UCSD-AML1 (cell line): Measurements from ENCODE around the gene TAPBP.
A peak's percentile ranks its signal among the peaks of the same experiment; 100 is the strongest.
"Not testable (repeated sequence)": the region's sequence is repeated elsewhere in the genome, so short reads cannot be mapped to it uniquely, and the experiment has no call there.

Experiments
- DNase-seq: peaks from one replicate; lab custom pipeline; 2025; ENCODE audit not compliant: unreplicated experiment; lab: John Stamatoyannopoulos, UW

The TAPBP gene

DNA sequence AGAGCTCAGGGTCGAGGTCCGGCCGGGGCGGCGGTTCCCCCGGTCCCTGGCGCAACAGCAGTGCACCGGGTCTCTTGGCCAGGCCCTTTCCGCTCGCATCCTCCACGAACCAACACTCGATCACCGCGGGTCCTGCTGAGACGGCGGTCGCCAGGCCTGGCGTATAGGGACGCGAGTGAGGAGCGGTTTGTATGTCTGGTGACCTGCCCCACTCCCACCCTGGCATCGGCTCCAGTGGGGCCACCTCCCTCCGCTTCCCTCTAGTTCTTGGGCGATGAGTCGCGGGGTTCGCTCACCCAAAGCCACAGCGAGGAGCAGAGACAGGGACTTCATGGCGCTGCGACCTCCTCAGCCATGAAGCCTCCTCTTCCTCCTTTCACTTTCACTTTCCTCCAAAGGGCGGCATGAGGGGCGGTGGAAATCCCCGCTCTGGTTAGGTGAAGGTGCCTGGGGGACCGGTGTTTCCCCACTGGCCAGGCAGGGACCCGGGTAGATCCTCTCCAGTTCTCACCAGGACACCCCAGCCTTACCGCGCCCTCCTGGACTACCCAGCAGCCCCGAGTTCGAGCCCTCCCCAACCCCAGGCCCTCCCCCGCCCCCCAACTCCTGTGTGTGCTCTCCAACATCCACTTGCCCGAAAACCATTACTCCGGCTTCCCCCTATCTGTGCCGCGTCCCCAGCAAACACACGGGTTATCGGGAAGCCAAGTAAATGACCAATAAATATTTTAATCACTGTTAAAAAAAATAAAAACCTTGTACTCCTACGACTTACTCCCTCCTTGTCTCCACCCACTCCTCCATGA is at the start of gene TAPBP:
Gene TAPBP (minus strand): TSS at position 370 of the 806 bp plus-strand sequence. CDS start 37 bp downstream, at position 333.
- peak; percentile 67 for DNase-seq

DNA sequence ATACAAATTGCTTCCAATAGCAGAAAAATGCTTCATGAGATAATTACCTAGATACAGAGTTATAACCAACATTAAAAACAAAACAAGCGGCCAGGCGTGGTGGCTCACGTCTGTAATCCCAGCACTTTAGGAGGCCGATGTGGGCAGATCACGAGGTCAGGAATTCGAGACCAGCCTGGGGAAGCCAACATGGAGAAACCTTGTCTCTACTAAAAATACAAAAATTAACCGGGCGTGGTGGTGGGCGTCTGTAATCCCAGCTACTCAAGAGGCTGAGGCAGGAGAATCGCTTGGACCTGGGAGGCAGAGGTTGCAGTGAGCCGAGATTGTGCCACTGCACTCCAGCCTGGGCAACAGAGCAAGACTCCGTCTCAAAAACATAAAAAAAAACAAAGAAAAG is 49.6 kb upstream of the TAPBP start:
- DNase-seq, result not testable (repeated sequence)

DNA sequence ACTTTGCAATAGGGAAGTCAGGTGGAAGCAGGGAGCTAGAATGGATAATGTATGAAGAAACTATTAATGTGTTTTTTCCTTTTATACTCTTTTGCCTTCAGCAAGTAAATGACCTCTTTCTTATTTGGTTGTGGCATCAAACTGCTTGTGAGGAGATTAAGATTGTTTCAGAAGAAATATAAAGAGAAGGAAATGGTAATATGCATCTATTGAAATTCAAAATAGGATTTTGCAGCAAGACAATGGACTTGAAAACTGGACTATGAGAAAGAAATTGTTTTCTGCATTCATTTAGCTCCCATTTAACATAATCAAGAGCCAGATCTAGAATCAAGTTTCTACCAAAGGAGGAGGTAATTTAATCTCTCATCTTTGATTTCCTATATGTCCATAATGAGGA is 45.5 kb upstream of the TAPBP start:
- DNase-seq, result no peak

DNA sequence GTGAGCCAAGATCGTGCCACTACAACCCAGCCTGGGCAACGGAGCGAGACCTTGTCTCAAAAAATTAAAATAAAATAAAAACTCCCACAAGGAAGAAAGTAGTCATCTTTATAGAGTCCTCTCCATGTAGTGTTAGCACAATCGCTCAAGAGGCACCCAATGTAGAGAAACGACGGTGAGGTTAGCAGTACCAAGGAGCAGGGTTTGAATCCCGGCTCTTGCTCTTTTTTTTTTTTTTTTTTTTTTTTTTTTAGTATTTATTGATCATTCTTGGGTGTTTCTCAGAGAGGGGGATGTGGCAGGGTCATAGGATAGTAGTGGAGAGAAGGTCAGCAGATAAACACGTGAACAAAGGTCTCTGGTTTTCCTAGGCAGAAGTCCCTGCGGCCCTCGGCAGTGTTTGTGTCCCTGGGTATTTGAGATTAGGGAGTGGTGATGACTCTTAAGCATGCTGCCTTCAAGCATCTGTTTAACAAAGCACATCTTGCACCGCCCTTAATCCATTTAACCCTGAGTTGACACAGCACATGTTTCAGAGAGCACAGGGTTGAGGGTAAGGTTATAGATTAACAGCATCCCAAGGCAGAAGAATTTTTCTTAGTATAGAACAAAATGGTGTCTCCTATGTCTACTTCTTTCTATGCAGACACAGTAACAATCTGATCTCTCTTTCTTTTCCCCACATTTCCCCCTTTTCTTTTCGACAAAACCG is 43.4 kb upstream of the TAPBP start:
- DNase-seq, result not testable (repeated sequence)

DNA sequence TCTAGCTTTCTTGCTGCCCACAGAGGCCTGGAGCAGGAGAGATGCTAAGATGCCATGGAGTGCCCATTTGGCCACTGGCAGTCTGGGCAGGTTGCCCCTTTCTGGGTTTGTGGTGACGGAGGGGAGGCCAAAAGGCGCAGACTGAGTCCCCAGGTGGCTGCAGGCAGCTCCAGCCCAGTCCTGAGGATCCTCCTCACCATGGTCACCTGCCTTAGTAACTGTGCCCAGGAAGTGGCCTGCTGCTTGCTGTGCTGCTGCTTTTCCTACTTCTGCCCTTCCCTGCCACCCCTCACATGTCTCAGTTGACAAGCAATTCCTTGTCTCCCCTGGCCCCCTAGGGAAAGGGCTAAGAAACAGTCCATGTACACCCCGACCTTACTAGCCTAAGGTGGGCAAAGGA is 42.4 kb upstream of the TAPBP start:
- DNase-seq, result no peak

DNA sequence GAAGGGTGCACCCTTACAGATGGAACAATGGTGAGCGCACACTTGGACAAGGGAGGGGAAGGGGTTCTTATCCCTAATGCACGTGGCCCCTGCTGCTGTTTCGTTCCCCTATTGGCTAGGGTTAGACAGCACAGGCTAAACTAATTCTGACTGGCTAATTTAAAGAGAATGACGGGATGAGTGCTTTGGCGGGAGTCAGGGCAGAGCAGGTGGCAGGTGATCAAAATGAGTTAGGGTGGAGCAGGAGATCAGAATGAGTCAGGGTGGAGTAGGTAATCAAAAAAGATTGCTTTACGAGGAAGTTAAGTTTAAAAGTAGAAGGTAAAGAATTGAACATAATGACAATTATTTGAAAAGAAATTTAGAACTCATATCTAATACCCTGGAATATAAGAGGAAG is 42.0 kb upstream of the TAPBP start:
- DNase-seq, result not testable (repeated sequence)

DNA sequence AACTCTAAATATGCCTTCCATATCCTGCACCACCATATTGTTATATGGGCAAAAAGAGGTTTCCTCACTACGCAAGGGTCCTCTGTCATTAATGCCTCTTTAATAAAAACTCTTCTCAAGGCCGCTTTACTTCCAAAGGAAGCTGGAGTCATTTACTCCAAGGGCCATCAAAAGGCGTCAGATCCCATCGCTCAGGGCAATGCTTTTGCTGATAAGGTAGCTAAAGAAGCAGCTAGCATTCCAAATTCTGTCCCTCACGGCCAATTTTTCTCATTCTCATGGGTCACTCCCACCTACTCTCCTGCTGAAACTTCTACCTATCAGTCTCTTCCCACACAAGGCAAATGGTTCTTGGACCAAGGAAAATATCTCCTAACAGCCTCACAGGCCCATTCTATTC is 33.9 kb upstream of the TAPBP start:
- DNase-seq, result no peak

DNA sequence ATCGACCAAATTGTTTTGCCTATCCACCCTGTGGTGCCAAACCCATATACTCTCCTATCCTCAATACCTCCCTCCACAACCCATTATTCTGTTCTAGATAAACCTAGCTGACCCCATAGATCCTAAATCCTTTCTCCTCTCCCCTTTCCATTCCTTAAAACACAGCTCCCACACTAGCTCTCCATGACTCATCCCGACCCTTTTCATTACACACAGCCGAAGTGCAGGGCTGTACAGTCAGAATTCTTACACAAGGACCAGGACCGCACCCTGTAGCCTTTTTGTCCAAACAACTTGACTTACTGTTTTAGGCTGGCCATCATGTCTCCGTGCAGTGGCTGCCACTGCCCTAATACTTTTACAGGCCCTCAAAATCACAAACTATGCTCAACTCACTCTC is 33.1 kb upstream of the TAPBP start:
- DNase-seq, result not testable (repeated sequence)

DNA sequence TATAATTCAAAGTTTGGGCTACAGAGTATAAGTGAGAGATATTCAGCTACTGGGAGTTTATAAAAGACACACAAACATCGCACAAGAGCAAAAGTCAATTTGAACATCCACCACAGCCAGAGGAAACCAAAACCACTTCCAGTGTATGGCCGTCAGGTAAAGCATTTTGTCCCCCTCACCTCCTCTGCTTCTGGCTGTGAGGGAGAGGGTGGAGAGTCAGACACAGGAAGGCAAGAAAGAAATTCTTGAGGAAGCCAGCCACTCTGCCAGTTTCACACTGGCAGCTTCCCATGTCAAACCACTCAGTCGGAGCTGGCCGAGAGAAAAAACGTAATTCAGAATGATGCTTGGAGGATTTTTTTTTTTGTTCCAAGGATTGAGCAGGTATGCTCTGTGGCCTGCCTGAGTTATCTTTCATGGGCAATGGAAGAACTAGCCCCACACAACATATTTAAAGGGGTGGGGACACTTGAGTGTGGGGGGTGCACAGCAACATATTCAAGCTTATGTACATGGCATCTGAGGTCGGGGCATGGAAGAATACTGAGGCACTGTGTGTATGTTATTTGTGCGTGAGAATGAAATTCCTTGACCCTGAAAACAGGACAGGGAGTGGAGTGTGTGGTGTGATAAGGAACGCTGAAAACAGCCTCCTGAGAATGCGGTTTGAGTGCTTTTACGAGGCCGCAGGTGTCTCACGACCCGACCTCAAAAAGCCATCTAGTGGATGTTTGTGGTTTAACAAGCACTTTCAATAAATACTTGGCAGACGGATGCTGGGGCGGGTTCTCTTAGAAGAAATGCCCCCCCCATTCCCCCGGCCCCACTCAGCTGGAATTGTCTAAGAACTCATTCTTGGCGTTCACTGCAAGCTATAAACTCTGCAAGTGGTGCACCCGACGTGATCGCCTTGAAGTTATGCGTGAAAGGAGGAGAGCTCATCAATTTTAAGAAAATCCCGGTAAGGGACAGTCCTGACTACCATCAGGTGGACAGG is 31.1 kb upstream of the TAPBP start:
- DNase-seq, result peak; percentile 46

DNA sequence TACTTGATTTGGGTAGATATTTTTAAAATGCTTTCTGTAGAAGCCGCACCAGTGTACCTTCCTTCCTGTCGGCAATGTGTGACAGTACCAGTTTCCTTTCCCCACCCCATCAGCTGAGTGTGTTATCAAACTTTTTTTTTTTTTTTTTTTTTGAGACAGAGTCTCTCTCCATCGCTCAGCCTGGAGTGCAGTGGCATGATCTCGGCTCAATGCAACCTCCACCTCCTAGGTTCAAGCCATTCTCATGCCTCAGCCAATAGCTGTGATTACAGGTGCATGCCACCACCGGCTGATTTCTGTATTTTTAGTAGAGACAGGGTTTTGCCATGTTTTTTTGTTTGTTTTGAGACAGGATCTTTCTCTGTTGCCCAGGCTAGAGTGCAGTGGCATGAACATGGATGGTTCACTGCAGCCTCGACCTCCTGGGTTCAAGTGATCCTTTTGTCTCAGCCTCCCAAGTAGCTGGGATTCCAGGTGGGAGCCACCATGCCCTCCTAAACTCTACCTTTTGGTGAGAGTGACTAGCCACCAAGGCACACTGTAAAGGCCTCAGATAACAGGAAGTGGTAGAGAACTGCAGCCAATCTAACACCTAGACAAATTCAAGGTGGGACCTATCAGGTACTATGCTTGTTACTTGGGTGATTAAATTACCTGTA is 30.2 kb upstream of the TAPBP start:
- no peak for DNase-seq

DNA sequence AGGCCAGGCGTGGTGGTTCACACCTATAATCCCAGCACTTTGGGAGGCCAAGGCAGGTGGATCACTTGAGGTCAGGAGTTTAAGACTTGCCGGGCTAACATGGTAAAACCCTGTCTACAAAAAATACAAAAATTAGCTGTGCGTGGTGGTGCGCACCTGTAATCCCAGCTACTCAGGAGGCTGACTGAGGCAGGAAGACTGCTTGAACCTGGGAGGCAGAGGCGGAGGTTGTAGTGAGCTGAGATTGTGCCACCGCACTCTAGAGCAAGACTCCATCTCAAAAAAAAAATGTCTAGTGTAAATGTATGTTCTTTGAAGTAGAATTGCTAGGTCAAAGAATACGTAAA is 29.7 kb upstream of the TAPBP start:
- not testable (repeated sequence) for DNase-seq

DNA sequence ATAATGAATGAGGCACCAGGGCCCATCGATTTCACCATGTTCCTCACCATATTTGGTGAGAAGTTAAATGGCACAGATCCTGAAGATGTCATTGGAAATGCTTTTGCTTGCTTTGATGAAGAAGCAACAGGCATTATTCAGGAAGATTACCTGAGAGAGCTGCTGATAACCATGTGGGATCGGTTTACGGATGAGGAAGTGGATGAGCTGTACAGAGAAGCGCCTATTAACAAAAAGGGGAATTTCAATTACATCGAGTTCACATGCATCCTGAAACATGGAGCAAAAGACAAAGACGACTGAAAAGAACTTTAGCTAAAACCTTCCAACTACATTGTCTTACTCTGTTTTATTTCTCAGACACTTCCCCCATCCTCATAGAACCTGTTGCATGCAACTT is 25.3 kb upstream of the TAPBP start:
- no peak for DNase-seq

DNA sequence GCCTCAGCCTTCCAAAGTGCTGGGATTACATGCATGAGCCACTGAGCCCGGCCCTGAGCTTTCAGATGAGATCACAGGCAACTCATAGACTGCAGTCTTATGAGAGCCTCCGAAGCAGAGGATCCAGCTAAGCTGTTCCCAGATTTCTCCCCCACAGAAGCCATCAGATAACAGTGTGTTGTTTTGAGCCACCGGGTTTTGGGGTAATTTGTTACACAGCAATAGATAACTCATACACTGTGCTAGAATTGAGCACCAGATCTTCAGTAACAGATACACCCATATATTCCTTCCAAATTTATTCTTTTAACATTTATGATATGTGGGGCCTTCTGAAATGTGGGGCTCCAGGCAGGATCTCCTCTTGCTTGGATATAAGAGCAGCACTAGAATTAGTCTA is 22.6 kb upstream of the TAPBP start:
- no peak for DNase-seq

DNA sequence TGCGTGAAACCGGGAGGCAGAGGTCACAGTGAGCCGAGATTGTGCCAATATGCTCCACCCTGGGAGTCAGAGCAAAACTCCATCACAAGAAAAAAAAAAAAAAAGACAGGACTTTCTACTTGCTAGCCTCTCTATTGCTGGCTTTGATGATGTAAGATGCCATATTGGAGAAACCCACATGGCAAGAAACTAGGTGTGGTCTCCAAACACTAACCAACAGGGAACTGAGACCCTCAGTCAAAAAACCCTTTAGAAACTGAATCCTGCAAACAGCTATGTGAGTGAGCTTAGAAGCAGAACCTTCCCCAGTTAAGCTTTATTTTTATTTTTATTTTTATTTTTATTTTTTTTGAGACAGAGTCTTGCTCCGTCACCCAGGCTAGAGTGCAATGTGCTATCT is 22.0 kb upstream of the TAPBP start:
- DNase-seq, result no peak

DNA sequence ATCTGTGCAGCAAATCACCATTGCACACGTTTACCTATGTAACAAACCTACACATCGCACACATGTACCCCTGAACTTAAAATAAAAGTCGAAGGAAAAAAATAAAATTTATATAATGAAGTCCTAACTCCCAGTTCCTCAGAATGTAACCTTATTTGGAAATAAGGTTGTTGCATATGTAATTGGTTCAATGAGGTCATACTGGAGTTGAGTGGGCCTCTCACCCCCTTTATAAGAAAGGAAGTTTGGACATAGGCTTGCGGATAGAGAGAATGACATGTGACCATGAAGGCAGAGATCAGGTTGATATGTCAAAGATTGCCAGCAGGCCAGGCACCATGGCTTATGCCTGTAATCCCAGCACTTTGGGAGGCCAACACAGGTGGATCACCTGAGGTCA is 19.8 kb upstream of the TAPBP start:
- DNase-seq, result no peak

DNA sequence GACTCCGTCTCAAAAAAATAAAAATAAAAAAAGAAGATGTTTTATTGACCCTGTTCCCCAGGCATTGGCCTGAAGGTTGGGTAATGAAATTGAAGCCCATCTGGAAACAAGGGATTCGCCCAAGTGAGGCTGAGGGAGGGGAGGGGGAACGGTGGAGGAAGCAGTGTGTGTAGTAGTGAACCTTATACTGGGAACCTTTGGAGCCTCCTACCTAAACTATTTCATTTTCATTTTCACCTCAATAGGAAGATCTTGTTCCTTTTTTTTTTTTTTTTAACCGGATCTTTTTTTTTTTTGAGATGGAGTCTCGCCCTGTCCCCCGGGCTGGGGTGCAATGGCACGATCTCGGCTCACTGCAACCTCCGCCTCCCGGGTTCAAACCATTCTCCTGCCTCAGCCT is 16.9 kb upstream of the TAPBP start:
- no peak for DNase-seq

DNA sequence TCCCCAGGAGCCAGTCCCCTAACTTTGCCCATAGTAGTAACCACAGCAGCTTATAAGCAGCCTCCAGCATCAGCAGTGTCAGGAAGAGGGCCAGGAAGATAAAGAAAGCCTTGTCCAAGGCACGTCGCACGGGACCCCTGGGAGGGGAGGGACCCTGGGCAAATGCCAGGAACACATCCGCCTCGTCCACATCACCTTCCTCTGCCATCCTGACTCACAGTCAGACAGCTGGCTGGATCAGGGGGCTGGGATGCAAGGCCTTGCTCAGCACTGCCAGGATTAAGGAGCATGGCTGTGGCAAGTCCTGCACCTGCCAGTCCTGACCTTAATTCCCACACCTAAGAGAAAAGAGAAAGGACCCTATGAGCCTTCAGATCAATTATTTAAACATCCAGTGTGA is 15.2 kb upstream of the TAPBP start:
- no peak for DNase-seq

DNA sequence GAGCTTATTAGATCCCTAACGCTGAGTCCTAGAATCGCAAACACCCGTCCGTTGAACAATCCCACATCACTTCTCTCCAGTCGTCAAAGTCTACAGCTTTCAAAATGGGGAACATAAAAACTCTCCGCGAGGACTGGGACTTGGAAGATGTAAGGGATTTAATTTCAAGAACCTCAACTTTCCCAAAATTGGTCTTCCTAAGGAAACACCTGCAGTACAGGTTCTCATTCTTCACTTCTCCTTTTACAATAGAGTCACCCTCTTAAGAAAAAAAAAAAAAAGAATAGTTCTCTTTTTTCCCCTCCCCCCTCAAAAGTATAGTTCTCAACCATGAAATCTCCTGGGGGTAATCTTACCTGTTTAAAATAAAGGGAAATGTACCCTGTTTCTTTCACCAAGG is 10.2 kb upstream of the TAPBP start:
- no peak for DNase-seq

DNA sequence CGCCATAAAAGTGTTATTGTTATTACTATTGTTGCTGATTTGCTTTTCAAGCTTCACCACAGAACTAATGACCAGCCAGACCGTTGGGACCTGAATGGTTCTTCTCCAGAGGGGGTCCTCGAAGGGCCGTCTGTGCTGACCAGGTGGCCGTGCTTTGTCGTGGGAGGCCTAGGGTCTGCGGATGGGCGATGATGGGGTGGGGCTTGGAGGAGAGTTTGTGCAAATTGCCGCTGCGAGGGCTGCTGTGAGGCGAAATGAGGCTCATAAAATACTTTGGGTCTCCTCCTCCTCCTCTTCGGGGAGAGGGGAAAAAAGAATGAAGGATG is 9.7 kb upstream of the TAPBP start:
- no peak for DNase-seq

DNA sequence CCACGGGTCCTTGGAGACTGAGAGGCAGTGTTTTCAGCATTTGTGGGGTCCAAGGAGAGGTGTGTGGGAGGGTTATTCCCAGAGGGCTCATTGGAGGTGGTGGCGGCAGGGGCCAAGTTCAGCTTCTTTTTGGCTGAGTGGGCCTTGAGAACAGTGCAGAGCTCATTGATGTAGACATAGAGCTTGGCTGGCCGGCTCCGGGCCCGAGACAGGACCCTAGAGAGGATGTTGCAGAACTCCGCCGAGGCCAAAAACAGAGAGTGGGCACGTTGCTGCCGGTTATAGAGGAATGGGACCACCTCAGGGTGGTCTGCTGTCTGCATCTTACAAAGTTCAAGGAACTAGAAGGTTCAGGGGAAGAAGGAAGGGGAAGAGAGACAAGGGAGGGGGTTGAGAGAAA is 7.3 kb upstream of the TAPBP start:
- DNase-seq, result no peak
